ENCODE measurements around the gene KCNK6.
"Not testable (repeated sequence)": the region's sequence is repeated elsewhere in the genome, so short reads cannot be mapped to it uniquely, and the experiment has no call there.

The KCNK6 gene

DNA sequence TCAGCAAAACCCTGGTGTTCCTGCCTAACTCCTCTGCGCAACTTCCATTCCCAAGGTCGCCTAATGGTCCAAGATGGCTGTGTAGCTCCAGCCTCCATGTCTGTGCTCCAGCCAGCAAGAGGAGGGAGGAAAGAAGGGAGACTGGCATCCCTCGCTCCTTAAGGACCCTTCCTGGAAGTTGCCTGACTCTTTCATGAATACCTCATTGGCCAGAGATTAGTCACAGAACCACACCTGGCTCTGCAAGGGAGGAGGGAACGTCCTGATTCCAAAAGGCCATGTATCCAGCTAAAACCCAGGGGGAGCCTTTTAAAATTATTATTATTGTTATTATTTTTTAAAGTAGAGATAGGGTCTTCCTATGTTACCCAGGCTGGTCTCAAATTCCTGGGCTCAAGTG is 4.8 kb downstream of the KCNK6 start:
- no peak for DNase-seq

DNA sequence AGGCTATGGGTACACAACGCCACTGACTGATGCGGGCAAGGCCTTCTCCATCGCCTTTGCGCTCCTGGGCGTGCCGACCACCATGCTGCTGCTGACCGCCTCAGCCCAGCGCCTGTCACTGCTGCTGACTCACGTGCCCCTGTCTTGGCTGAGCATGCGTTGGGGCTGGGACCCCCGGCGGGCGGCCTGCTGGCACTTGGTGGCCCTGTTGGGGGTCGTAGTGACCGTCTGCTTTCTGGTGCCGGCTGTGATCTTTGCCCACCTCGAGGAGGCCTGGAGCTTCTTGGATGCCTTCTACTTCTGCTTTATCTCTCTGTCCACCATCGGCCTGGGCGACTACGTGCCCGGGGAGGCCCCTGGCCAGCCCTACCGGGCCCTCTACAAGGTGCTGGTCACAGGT is 6.9 kb downstream of the KCNK6 start:
- DNase-seq, result no peak

GRCh38 chr19:38329651-38330050 is 10.0 kb downstream of the KCNK6 start:
- no peak for DNase-seq

- DNase-seq, result no peak
These were observed 12.1 kb downstream of the KCNK6 start for GRCh38 chr19:38331728-38332127.

GRCh38 chr19:38333245-38333644 is 13.6 kb downstream of the KCNK6 start:
- DNase-seq, result no peak

DNA sequence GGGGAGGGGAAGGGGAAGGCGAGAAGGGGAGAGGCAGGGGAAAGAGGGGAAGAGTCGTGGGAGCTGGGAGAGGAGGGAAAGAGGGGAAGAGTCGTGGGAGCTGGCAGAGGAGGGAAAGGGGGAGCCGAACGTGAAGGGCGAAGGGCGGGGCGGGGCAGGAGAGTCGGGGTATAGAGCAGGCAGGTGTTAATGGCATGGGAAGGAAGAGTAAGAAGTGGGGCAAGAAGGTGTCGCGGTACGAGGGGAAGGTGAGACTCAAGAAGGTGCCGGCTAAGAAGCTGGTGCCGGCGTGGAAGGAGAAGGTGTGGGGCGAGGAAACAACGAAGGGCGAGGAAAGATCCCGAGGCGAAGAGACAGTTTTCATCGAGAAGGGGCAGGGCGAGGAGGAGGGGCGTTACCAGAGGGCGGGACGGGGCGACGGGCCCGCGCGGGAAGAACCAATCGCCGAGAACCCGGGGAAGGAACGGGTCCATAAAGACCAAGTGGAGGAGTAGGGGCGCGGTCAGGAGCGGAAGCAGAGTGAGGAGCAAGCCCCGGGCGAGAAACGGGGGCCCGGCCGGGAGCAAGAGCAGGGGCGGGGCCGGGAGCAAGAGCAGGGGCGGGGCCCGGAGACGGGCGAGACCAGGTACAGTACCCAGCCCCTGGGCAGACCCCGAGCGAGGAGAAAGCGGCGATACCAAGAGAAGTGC is 16.4 kb downstream of the KCNK6 start:
- peak; percentile 93 to 94 for DNase-seq

GRCh38 chr19:38336638-38337359 is 17.2 kb downstream of the KCNK6 start:
- DNase-seq, result peak; percentile 95

DNA sequence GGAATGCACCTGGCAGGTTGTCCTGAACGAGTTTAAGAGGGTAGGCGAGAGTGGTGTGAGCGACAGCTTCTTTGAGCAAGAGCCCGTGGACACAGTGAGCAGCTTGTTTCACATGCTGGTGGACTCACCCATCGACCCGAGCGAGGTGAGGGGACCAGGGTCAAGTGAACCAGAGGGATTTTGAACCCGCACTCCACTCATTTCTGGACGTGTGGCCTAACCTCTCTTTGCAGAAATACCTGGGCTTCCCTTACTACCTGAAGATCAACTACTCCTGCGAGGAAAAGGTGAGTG is 17.7 kb downstream of the KCNK6 start:
- DNase-seq, result no peak

DNA sequence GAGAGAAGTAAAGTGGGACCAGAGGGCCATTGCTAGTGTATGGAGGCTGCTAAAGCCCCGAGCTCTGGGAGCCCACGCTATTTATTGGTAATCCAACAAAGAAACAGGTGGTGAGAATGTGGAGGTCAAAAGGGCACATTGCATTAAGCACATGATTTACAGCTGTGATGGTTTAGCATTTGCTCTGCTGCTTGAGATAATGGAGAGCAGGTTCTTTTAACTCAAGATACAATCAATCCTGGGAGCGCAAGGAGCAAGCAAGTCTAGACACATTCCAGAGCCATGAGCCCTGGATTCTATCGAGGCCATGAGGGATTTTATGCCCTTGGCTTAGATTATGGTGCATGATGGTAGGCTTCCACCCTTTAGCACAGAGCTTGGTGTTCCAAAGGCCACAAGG is 19.4 kb downstream of the KCNK6 start:
- not testable (repeated sequence) for DNase-seq

- no peak for DNase-seq
These were observed 21.3 kb downstream of the KCNK6 start for GRCh38 chr19:38340927-38341326.

DNA sequence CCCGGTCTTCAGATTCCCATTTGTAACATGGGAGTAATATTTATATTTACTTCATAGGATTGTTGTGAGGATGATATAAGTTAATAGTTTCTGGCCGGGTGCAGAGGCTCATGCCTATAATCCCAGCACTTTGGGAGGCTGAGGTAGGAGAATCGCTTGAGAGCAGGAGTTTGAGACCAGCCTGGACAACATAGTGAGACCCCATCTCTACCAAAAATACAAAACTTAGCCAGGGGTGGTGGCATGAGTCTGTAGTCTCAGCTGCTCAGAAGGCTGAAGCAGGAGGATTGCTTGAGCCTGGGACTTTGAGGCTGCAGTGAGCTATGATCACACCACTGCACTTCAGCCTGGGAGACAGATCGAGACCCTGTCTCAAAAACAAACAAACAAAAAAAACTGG is 27.2 kb downstream of the KCNK6 start:
- DNase-seq, result no peak

GRCh38 chr19:38350883-38351282 is 31.2 kb downstream of the KCNK6 start:
- DNase-seq, result no peak

DNA sequence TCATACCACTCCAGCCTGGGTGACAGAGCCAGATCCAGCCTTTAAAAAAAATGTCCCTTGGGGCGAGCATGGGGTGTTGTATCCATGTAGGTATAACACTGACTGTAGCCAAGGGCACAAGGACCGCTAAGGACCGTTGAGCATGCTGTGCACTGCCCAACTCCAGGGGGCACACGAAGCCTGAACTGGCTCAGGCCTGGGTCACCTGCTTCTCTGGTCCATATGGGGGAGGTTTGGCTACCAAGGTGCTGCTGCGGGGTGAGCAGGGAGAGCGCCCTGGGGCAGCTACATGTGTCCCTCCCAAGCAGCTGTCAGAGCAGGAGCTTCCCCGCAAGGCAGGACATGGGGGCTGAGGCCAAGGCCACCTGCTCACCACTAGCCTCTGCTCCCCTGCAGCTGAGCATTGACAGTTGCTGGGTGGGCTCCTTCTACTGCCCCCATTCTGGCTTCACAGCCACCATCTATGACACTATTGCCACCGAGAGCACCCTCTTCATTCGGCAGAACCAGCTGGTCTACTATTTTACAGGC is 32.3 kb downstream of the KCNK6 start:
- no peak for DNase-seq

DNA sequence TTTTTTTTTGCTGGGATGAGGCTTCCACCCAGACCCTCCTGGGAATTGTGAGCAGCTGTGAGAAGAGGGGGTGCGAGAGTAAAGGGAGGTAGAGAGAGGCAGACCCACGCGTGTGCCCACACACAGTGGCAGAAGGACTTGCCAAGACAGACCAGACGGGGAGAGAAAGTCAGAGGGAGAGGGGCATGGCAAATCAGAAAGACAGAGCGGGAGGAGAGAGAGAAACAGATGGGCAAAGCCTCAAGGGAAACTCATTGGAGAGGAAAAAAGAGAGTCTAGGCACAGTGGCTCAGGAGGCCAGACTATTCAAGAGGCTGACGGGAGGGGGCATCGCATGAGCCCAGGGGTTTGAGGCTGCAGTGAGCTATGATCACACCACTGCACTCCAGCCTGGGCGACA is 33.0 kb downstream of the KCNK6 start:
- DNase-seq, result no peak

DNA sequence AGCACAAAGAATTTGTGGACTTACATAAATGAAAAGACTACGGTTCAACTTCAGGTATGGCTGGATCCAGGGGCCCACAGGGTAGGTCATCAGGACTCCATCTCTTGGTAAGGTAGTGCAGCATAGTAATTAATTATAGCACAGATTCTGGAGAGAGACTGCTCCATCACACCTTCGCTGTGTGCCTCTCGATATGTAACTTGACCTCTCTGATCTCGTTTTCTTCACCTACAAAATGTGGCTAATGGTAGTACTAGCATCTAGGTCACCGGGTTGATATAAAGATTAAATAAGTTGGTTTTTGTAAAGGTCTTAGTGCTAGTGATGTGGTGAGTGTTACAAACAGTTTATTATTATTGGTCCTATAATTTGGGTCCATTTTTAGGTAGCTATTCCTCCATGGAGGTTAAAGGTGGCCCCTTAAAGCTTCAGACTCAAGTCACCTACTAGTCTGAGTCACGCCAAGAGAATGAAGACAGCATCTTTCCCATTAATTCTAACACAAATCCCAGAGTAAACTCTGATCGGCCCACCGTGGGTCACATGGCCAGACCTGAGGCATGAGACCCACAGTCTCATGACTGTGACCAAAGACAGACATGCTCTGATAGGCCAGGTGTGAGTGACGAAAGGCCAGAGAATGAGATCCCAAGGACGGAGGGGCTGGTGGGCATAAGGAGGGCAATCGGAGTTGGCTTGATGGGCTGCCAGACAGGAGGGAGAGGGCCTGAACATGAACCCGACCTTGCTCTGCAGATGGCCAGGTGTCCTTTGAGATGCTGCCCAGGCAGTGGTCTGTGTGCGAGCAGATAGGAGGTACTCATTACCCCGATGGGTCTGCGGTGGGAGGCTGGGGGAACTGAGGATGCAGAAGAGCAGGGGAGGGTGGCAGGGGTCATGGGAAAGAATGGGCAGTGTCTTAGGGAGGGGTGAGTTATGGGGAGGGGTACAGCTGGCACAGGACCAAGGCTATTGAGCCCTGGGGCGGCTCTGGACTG is 36.4 kb downstream of the KCNK6 start:
- no peak for DNase-seq

DNA sequence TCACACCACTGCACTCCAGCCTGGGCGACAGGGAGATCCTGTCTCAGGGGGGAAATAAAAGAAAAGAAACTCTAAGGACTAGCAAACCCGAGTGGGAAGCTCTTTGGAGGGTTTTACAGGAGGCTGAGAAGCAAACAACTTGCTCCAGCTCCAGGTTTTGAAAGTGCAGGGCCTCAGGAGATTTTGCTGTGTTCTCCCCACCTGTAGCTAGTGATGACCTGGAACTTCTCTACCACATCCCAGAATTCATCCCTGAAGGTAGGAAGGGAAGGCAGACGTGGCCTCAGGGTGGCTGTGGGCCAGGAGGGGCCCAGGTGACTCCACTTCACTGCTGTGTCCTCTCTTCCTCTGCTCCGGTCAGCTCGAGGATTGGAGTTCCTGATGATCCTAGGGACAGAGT is 38.4 kb downstream of the KCNK6 start:
- DNase-seq, result no peak

DNA sequence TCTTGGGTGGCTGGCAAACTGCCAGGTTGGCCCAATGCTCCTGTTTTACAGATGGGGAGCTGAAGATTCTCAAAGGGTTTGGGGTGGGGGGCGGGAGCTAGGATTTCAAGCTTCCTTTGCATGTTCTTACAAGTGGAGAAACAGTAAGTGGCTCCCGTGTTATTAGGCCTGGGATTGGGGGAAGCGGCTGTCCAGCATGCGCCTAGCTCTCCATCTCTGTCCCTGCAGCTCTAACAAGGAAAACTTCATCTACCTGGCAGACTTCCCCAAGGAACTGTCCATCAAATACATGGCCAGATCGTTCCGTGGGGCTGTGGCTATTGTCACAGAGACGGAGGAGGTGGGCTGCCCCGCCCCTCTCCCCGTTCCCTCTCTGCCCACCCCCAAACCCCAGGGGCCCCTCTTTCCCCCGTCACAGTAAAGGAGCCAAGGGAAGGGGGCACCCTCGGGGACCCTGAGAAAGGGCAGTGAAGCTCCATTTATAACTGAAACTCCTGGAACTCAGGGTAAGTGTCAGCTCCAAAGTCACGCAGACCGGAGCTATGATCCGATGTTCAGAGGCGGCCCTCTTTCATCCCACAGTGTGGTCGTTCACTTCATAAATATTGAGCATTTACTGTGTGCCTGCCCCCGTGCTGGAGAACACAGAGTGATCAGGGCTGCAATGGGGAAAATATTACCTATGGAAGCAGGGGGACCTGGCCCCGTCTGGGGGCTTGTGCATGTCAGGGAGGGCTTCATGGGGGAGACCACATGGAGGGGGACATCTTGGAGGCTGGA is 39.8 kb downstream of the KCNK6 start:
- no peak for DNase-seq

DNA sequence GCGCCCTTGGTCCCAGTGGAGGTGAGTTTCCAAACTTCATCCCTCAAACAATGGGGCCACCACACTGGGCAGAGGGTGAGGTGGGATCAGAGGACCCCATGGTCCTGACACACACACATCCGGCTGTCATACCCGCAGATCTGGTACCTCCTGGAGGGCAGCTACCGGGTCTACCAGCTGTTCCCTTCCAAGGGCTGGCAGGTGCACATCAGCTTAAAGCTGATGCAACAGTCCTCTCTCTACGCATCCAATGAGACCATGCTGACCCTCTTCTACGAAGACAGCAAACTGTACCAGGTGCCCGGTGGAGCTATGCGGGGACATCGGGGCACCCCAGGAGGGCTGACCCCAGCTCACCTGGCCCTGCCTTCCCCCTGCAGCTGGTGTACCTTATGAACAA is 40.7 kb downstream of the KCNK6 start:
- DNase-seq, result no peak

DNA sequence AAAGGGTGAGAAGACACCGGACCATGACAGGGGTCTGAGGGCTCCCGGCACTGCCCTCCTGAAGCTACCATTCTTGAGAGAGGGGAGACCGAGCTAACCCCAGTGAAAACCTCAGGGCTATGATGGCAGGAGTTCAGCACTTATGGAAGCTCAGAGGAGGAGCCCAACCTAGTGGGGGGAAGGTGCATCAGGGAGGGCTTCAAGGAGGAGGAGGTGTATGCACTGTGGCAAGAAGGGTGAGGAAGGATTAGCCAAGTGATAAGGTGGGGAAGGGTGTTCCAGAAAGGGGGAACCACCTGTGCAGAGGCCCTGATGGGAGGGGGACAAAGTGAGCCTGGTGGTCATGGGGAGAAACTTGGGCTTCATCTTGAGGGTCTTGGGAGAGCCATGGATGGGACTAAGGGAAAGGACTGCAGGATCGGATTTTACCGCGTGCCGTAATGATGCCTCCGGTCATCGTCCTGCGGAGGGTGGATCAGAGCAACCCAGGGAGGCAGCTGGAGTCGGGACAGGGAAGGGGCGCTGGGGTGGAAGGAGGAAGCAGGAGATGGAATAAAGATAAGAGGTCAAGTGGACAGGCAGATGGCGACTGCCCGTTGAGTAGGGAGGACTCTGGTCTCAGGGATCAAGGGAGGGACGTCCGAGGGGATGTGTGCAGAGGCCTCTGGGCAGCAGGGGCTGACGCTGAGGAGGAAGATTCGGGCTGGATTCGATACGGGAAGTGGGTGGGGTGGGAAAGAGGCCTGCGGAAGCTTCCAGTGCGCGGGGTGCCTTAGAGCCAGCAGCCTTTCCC is 41.4 kb downstream of the KCNK6 start:
- DNase-seq, result no peak

DNA sequence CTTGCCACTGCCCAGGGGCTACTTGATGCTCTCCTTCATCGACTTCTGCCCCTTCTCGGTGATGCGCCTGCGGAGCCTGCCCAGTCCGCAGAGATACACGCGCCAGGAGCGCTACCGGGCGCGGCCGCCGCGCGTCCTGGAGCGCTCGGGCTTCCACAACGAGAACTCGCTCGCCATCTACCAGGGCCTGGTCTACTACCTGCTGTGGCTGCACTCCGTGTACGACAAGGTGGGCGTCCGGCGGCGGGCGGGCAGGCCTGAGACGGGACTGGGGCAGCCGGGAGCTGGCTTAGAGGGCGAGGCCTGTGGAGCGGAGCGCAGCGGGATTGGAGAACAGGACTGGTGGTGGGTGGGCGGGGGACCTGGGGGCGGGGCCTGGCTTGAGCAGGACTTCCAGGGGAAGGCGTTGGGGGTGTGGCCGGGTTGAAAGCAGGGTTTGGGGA is 42.0 kb downstream of the KCNK6 start:
- DNase-seq, result peak; percentile 67 to 68

GRCh38 chr19:38362076-38362945 is 42.7 kb downstream of the KCNK6 start:
- DNase-seq, result peak; percentile 69 to 70
